ENCODE data around the gene PIGN.
"Not testable (repeated sequence)": the region's sequence is repeated elsewhere in the genome, so short reads cannot be mapped to it uniquely, and the experiment has no call there.

PIGN gene

DNA sequence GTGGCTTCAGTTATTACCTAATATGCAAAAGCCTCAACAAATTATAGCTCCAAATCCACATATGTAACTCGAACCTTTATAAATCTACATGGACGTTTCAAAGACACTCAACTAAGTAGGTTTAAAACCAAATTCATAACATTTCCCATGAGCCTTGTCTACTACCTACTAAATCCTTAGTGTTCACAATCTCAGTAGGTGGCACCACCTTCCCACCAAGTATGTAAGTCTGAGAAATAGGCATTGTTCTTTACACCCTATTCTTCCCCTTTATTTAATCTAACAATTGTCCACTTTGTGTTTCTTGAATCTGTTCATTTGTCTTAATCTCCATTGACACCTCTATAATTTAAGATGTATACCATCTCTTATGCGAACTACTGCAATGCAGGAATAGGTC, 4.6 kb downstream of the PIGN start:
- DNase-seq: no peak

GRCh38 chr18:62179213-62179612, 7.6 kb downstream of the PIGN start:
- DNase-seq: no peak

GRCh38 chr18:62177271-62177670, 9.6 kb downstream of the PIGN start:
- no peak for DNase-seq

DNA sequence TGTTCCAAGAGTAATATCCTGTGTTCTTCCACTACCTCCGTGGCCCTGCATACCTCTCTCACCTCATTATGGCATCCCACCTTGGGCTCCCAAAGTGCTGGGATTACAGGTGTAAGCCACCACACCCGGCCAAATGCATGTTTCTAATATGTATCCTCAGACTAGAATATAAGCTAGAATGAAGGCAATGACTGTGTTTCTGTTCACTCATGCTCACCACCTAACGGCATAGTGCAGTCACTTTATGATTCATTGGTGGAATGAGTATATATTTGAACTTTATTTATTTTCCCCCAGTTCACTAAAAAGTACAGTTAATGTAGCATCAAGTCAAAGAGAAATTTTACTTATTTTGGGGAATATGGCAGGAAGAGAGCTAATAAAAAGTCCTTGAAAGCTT, 11.3 kb downstream of the PIGN start:
- DNase-seq: no peak

GRCh38 chr18:62172298-62172697, 14.6 kb downstream of the PIGN start:
- no peak for DNase-seq

DNA sequence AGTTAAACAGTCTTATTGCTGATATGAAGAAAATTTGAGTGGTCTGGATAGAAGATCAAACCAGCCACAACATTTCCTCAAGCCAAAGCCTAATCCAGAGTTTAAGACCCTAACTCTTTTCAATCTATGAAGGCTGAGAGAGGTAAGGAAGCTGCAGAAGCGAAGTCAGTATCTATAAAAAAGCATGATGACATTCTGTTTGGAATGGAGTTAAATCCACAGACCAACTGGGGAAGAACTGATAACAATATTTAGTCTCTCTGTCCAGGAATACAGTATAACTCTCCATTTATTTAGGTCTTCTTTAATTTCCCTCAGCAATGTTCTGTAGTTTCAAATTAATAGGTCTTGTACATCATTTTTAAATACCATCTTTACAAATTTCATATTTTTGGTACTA, 16.0 kb downstream of the PIGN start:
- no peak for DNase-seq

DNA sequence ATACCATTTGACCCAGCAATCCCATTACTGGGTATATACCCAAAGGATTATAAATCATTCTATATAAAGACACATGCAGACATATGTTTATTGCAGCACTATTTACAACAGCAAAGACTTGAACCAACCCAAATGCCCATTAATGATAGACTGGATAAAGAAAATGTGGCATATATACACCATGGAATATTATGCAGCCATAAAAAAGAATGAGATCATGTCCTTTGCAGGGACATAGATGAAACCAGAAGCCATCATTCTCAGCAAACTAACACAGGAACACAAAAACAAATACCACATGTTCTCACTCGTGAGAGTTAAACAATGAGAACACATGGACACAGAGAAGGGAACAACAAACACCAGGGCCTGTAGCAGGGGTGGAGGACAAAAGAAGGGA, 20.3 kb downstream of the PIGN start:
- DNase-seq: not testable (repeated sequence)

GRCh38 chr18:62165583-62165982, 21.3 kb downstream of the PIGN start:
- no peak for DNase-seq

DNA sequence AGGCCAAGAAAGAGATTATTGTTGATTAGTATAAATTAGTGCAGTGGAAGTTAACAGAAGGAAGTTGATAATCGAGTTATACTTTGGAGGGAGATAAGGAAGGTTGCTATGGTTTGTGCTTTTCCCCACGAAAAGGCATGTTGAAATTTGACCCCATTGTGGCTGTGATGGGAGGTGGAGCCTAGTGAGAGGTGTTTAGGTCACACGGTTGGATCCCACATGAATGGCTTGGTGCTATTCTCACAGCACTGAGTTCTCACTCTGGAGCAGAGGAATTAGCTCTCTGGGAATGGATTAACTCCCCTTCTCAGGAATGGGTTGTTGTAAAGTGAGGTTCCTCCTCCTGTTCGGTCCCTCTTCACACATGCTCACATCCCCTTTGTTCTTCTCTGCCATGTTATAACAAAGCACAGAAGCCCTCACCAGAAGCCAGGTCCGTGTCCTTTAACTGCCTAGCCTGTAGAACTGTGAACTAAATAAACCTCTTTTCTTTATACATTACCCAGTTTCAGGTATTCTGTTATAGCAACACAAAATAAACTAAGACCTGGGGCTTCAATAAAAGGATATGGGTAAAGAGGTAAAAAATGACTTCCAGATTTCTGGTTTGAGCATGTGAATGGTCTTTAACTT, 21.9 kb downstream of the PIGN start:
- no peak for DNase-seq

DNA sequence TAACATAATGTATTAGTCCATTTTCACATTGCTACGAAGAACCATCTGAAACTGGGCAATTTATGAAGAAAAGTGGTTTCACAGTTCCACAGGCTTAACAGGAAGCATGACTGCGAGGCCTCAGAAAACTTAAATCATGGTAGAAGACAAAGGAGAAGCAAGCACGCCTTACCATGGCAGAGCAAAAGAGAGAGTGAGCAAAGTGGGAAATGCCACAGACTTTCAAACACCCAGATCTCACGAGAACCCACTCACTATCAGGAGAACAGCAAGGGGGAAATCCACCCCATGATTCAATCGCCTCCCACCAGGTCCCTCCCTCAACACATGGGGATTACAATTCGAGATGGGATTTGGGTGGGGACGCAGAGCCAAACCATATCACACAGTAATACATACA, 22.5 kb downstream of the PIGN start:
- no peak for DNase-seq

- no peak for DNase-seq
Observed at GRCh38 chr18:62157843-62158242, 29.0 kb downstream of the PIGN start.

- no peak for DNase-seq
Observed at GRCh38 chr18:62152844-62153243, 34.0 kb downstream of the PIGN start.

DNA sequence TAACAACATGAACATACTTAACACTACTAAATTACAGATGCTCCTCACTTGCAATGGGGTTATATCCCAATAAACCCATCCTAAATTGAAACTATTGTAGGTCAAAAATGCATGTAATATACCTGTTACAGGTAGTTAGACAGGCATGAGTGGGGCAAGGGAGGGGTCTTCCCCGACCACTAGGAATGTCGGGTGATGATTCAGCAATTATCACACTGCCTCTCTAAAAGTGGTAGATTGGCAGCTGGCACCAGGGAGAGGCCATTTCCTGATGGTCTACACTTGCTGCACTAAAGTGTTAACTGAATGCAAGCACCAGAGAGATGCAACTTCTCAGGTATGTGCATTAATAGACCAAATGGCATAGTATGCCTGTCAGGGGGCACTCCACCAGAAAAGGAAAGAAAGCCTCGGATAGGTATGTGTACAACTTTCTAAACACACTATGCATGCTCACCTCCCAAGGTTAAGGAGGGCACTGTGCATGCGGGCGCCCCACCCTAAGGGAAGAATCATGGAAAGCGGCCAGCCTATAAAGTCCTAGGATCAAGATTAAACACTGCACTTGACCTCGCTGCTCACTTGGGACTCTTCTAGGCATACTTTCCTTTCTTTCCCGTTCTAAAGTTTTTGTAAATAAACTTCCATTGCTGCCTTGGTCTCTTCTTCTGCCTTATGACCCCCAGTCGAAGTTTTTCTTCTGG, 35.6 kb downstream of the PIGN start:
- no peak for DNase-seq

- DNase-seq: no peak
Observed at GRCh38 chr18:62144338-62144737, 42.5 kb downstream of the PIGN start.

- no peak for DNase-seq
Observed at GRCh38 chr18:62140259-62140658, 46.6 kb downstream of the PIGN start.

- DNase-seq: no peak
Observed at GRCh38 chr18:62138461-62139235, 48.2 kb downstream of the PIGN start.

- DNase-seq: peak; percentile 33
Observed at GRCh38 chr18:62131301-62131909, 55.5 kb downstream of the PIGN start.

DNA sequence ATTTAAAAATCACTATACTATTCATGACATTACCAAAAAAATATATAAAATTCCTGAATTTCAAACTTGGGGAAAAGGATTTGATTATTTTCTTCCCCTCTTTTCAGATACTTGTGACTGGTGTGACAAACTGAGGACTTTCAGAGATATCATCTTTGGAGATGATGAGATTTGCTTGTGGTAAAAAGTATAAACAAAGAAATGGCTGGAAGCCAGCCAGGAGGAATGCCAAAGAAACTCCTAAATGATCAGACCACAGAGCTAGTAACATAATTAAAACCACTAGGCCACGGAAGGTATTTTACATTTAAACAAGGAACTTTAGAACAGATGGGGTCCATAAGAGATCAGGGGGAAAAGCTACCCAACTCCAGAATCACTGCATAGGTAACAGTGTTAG, 58.7 kb downstream of the PIGN start:
- DNase-seq: no peak

DNA sequence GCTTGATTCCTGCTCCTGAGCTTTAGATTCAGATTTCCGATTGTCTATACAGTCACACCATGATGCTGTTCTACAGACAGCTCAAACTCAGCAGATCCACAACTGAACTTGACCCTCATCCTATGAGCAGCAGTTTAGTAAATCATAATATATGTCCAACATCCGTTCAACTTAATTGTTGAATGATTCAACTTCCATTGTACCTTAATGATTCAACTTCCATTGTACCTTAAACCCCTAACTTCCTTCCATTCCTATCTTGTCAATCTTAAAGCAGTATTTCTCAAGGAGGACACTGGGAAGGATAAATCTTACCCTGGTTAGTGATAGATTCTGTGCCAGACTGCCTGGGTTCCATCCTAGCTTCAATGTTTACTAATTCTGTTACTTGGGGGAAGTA, 60.1 kb downstream of the PIGN start:
- DNase-seq: no peak

- DNase-seq: no peak
Observed at GRCh38 chr18:62125702-62126101, 61.2 kb downstream of the PIGN start.

DNA sequence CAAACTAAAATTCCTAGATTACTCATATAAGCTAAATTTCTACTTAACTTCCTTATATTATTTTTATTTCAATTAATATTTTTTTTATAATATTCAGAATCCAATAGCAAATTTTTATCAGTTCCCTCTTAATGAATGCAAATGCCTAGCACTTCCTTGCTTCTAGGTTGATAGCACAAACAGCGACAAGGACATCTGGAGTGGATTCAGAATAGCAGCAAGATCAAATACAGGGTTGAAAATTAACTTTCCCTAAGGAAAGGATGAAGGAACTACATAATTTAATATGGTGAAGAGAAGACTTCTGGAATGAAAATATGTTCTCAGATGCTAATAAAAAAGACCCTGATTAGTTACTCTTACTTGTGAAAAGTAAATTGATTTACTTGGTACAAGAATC, 64.5 kb downstream of the PIGN start:
- DNase-seq: no peak

DNA sequence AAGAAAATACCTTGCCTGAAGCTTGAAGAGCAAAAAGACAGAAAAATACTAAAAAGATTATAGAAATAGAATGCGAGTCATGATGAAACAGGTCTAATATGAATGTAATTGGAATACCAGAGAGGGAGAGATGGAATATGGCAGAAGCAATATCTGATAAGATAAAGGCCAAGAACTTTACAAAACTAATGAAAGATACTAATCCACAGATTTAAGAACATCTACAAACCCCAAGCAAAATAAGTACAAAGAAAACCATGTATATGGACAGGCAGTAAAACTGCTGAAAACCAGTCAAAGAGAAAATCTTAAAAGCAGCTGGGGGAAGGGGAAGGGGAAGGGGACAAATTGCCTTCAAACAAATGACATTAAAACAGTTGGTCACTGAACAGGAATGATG, 67.0 kb downstream of the PIGN start:
- DNase-seq: no peak

DNA sequence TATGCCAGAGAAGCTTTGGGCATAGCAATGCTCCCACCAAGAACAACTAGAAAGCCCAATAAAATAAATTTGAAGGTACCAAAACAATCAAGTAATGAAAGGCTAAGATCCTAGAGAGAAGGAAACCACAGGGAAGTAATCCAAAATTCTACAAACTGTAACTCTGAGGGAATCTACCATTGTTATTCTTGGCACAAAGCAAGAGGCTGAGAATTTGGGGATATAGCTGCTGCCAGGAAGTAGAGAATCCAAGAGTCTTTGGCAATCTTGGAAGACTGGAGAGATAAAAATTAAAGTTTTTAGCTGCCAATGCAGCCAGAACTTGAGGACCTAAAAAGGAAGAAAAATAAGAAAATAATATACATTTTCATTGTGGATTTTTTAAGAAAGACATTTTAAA, 68.5 kb downstream of the PIGN start:
- no peak for DNase-seq

- no peak for DNase-seq
Observed at GRCh38 chr18:62109676-62110075, 77.2 kb downstream of the PIGN start.

All from NCI-H2227 treated with DMSO at 0.1 percent for 48 hours (cell line).